Lung (tissue), 12 donors: ENCODE measurements around the gene NFXL1. TPM values are rescaled to one million over a fixed set of nuclear protein-coding genes. Genes with fewer than 3 reads are reported as not detected.

Source experiments
- ATAC-seq: fragments of 200-7000 bp; cut with Tn5 transposase; one replicate; pipeline ENCODE4 v1.9.1; 2020; ENCODE audit warnings: moderate number of reproducible peaks; ENCODE audit not compliant: insufficient read depth, low FRiP score
- DNase-seq, 3 donors: peaks; one replicate each; pipeline ENCODE4 v3.0.0-alpha.2; 2013 to 2017
- H3K27ac ChIP-seq, 2 donors: one replicate each; pipeline ENCODE4 v1.5.1; 2013; ENCODE audit warnings: mild to moderate bottlenecking in 2 of 2, moderate library complexity in 2 of 2, control low read depth in 1 of 2, inconsistent platforms in 1 of 2, low read depth in 1 of 2, low read length in 1 of 2
- H3K27me3 ChIP-seq, 3 donors: one replicate each; pipeline ENCODE4 v1.5.1; 2013; ENCODE audit warnings: low read length in 2 of 3; ENCODE audit not compliant: control insufficient read depth in 3 of 3, insufficient read depth in 3 of 3
- H3K36me3 ChIP-seq, 4 donors: one replicate each; pipeline ENCODE4 v1.5.1; 2013; ENCODE audit warnings: low read length in 4 of 4, mild to moderate bottlenecking in 1 of 4, moderate library complexity in 1 of 4; ENCODE audit not compliant: control insufficient read depth in 4 of 4, insufficient read depth in 4 of 4
- H3K4me1 ChIP-seq, 5 donors: one replicate each; pipeline ENCODE4 v1.5.1; 2013; ENCODE audit warnings: low read length in 5 of 5, mild to moderate bottlenecking in 2 of 5, moderate library complexity in 1 of 5; ENCODE audit not compliant: control insufficient read depth in 5 of 5, insufficient read depth in 5 of 5
- H3K4me3 ChIP-seq: one replicate; pipeline ENCODE4 v1.5.1; 2013; ENCODE audit warnings: mild to moderate bottlenecking, control low read depth, moderate library complexity
- H3K9ac ChIP-seq, 2 donors: one replicate each; pipeline ENCODE4 v1.5.1; 2013; ENCODE audit warnings: low read length in 2 of 2, control low read depth in 1 of 2; ENCODE audit not compliant: insufficient read depth in 1 of 2
- H3K9me3 ChIP-seq, 4 donors: one replicate each; pipeline ENCODE4 v1.5.1; 2013; ENCODE audit warnings: low read length in 3 of 4, mild to moderate bottlenecking in 1 of 4, moderate library complexity in 1 of 4; ENCODE audit not compliant: control insufficient read depth in 4 of 4, insufficient read depth in 3 of 4
- WGBS, 2 donors: extraction: QIAGEN DNeasy Blood & Tissue Kit; methylation state at CpG; one replicate each; pipeline ENCODE4 v1.1.7; 2013; 5-methylcytosine and 5-hydroxymethylcytosine counted together
- polyA plus RNA-seq, 2 donors: library from polyadenylated mRNA; stranded (reverse); fragments of 200-250 nt; gene quantifications; one replicate each; pipeline ENCODE4 v1.2.1, GENCODE V29; 2013
- total RNA-seq, 2 donors: library from RNA; depleted of rRNA in 1 of 2; stranded (reverse); fragments of >200 nt in 1 of 2; gene quantifications; one replicate each; pipeline ENCODE4 v1.2.1, GENCODE V29; 2014 to 2021
- TF ChIP-seq, protein P1 (sequence below): IDR thresholded peaks from 2 replicates; pipeline ENCODE4 v1.5.1; 2012; ENCODE audit warnings: mild to moderate bottlenecking; ENCODE audit errors: control extremely low read depth, extremely low read depth
- donor health status: control.
- donor health status: control.
- donor health status: Bipolar disorder and iron deficiency.
- donor health status: healthy.
- donor health status: DM: yes; HTN: yes; CAD: no.

The NFXL1 gene
- total and polyA plus RNA-seq, 4 donors = 4.6 to 27.2 (median 8.8) TPM

DNA sequence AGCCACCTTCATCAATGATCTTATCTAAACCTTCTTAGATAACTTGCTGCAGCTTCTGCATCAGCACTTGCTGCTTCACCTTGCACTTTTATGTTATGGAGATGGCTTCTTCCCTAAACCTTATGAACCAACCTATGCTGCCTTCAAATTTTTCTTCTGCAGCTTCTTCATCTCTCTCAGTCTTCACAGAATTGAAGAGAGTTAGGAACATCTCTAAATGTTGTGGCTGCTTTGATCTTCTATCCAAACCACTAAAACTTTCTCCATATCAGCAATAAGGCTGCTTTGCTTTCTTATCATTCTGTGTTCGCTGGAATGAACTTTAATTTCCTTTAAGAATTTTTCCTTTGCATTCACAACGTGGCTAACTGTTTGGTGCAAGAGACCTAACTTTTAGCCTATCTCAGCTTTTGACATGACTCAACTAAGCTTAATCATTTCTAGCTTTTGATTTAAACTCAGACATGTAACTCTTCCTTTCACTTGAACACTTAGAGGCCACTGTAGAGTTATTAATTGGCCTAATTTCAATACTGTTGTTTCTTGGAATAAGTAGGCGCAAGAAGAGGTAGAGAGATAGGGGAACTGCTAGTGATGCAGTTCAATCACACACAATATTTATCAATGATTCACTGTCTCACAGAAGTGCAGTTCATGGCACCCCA is 40.4 kb downstream of the NFXL1 start:
- 89 to 96% methylated on average over 3 of the region's 3 CpGs for WGBS, 2 donors
- Histone ChIP-seq H3K4me3 (no peak overlapping the region), H3K27ac (no peak overlapping the region), H3K9ac (no peak overlapping the region), H3K4me1 (peaks cover 0 to 10% (median 0%) of the 10 kb centered on the region in 5 donors), H3K9me3 (peaks cover 0 to 10% (median under 1%) of the 10 kb centered on the region in 4 donors), H3K36me3 (peaks cover 4 to 43% (median 38%) of the 10 kb centered on the region in 4 donors), H3K27me3 (no peaks in the 10 kb centered on the region)
- TF ChIP-seq, protein P1, sequence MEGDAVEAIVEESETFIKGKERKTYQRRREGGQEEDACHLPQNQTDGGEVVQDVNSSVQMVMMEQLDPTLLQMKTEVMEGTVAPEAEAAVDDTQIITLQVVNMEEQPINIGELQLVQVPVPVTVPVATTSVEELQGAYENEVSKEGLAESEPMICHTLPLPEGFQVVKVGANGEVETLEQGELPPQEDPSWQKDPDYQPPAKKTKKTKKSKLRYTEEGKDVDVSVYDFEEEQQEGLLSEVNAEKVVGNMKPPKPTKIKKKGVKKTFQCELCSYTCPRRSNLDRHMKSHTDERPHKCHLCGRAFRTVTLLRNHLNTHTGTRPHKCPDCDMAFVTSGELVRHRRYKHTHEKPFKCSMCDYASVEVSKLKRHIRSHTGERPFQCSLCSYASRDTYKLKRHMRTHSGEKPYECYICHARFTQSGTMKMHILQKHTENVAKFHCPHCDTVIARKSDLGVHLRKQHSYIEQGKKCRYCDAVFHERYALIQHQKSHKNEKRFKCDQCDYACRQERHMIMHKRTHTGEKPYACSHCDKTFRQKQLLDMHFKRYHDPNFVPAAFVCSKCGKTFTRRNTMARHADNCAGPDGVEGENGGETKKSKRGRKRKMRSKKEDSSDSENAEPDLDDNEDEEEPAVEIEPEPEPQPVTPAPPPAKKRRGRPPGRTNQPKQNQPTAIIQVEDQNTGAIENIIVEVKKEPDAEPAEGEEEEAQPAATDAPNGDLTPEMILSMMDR = no peak
- DNase-seq = no peak
- ATAC-seq = no peak

- ATAC-seq = no peak
- no peaks in the 10 kb centered on the region for H3K4me1 ChIP-seq
- H3K4me3 ChIP-seq = no peak overlapping the region
- H3K9me3 ChIP-seq = no peaks in the 10 kb centered on the region
- peaks cover 3 to 12% (median 4%) of the 10 kb centered on the region in 4 donors for H3K36me3 ChIP-seq
- H3K9ac ChIP-seq = no peak overlapping the region
- H3K27ac ChIP-seq = no peak overlapping the region
- no peak for DNase-seq
- H3K27me3 ChIP-seq = no peaks in the 10 kb centered on the region
- 73 to 86% methylated on average over 4 of the region's 4 CpGs for WGBS, 2 donors
- TF ChIP-seq, protein P1 = no peak
These were observed 50.9 kb downstream of the NFXL1 start for GRCh38 chr4:47863486-47863885.

- WGBS, 2 donors = 95 to 98% methylated on average over 3 of the region's 3 CpGs
These were observed 52.1 kb downstream of the NFXL1 start for GRCh38 chr4:47862297-47862696.

More at GRCh38 chr4:47862297-47862696, 52.1 kb downstream of the NFXL1 start:
- peaks cover 3 to 12% (median 5%) of the 10 kb centered on the region in 4 donors for H3K36me3 ChIP-seq
- H3K4me3 ChIP-seq = no peak overlapping the region
- DNase-seq = no peak
- H3K27me3 ChIP-seq = no peaks in the 10 kb centered on the region
- no peak overlapping the region for H3K9ac ChIP-seq
- no peaks in the 10 kb centered on the region for H3K9me3 ChIP-seq
- ATAC-seq = no peak
- TF ChIP-seq, protein P1 = no peak
- no peak overlapping the region for H3K27ac ChIP-seq
- no peaks in the 10 kb centered on the region for H3K4me1 ChIP-seq
